CD4-positive, alpha-beta T cell (primary cell): ENCODE results near the gene PPP2R2B. TPM values are rescaled to one million over a fixed set of nuclear protein-coding genes. Genes with fewer than 3 reads are reported as not detected.
A peak's percentile ranks its signal among the peaks of the same experiment; 100 is the strongest.

ENCODE experiments used
- ATAC-seq: fragments of 200-7000 bp; cut with Tn5 transposase; one replicate; pipeline ENCODE4 v1.10.0; 2022; ENCODE audit warnings: mild to moderate bottlenecking; ENCODE audit not compliant: poor library complexity
- CTCF ChIA-PET: fragments of 350-600 bp; sonication (Branson Sonifier 250); formaldehyde crosslinking; loops from one replicate; lab custom pipeline; 2021; ENCODE audit warnings: antibody characterized with exemption, inconsistent platforms; lab: Charles Lee
- POLR2A ChIA-PET: fragments of 350-600 bp; sonication (Branson Sonifier 250); formaldehyde crosslinking; loops from one replicate; lab custom pipeline; 2021; ENCODE audit warnings: antibody characterized with exemption, inconsistent platforms; lab: Charles Lee
- DNase-seq, 14 experiments: peaks; one replicate each; pipeline ENCODE4 v3.0.0-alpha.2; 2013 to 2020; ENCODE audit warnings: mixed read lengths in 2 of 14
- H3K27ac ChIP-seq, 2 donors: one replicate each; pipeline versions ENCODE4 v1.5.1 to v1.7.0; 2013; ENCODE audit warnings: low read length in 2 of 2, low read depth in 1 of 2, mild to moderate bottlenecking in 1 of 2
- H3K27me3 ChIP-seq, 2 experiments: 1 replicate in 1 of 2; 2 replicates in 1 of 2; pipeline versions ENCODE4 v1.6.1 to v1.7.0; 2013; ENCODE audit warnings: low read length in 2 of 2, control low read depth in 1 of 2, mild to moderate bottlenecking in 1 of 2, moderate library complexity in 1 of 2; ENCODE audit not compliant: insufficient read depth in 2 of 2, control insufficient read depth in 1 of 2
- H3K36me3 ChIP-seq: one replicate; pipeline ENCODE4 v1.6.1; 2013; ENCODE audit warnings: low read length, control low read depth; ENCODE audit not compliant: insufficient read depth
- H3K4me1 ChIP-seq: one replicate; pipeline ENCODE4 v1.6.1; 2013; ENCODE audit warnings: low read length, control low read depth; ENCODE audit not compliant: insufficient read depth
- H3K4me3 ChIP-seq: one replicate; pipeline ENCODE4 v1.5.1; 2013; ENCODE audit warnings: mild to moderate bottlenecking, low read length, moderate library complexity
- H3K9me3 ChIP-seq, 2 experiments: 1 replicate in 1 of 2; 2 replicates in 1 of 2; pipeline versions ENCODE4 v1.6.1 to v1.7.0; 2013; ENCODE audit warnings: low read length in 2 of 2, mild to moderate bottlenecking in 2 of 2, control low read depth in 1 of 2, moderate library complexity in 1 of 2; ENCODE audit not compliant: control insufficient read depth in 1 of 2, insufficient read depth in 1 of 2
- H3K27ac Mint-ChIP-seq: one replicate; pipeline ENCODE4 v1.8.0; 2020; ENCODE audit warnings: mixed read lengths
- H3K27me3 Mint-ChIP-seq: one replicate; pipeline ENCODE4 v1.8.0; 2021; ENCODE audit warnings: mixed read lengths
- H3K36me3 Mint-ChIP-seq: one replicate; pipeline ENCODE4 v1.8.0; 2021; ENCODE audit warnings: low read depth, mixed read lengths
- H3K4me1 Mint-ChIP-seq: one replicate; pipeline ENCODE4 v1.8.0; 2021; ENCODE audit warnings: low read depth, mixed read lengths
- H3K4me3 Mint-ChIP-seq: one replicate; pipeline ENCODE4 v1.8.0; 2020; ENCODE audit warnings: mild to moderate bottlenecking, mixed read lengths
- H3K9me3 Mint-ChIP-seq: one replicate; pipeline ENCODE4 v1.8.0; 2020; ENCODE audit warnings: mixed read lengths
- CTCF ChIP-seq: fragments of 200-600 bp; IDR thresholded peaks from one replicate; pipeline ENCODE4 v1.8.0; 2022; ENCODE audit warnings: antibody characterized with exemption, mild to moderate bottlenecking
- intact Hi-C, 2 experiments: fragments of 100-400 bp; cut with DNase I in 1 of 2; cut with micrococcal nuclease in 1 of 2; formaldehyde crosslinking; loops; one replicate each; pipeline versions ENCODE4 v1.15.1 to v1.9.0; 2023 to 2025; cut with DNase I, micrococcal nuclease
- total RNA-seq, 174 experiments: library from RNA in 2 of 174; stranded (reverse) in 2 of 174; gene quantifications; one replicate each; pipeline ENCODE4 v1.2.3 and lab custom pipeline; 2021 to 2026

The PPP2R2B gene
- total RNA-seq, 2 experiments from 2014 or later: 4.1 to 4.2 TPM

DNA sequence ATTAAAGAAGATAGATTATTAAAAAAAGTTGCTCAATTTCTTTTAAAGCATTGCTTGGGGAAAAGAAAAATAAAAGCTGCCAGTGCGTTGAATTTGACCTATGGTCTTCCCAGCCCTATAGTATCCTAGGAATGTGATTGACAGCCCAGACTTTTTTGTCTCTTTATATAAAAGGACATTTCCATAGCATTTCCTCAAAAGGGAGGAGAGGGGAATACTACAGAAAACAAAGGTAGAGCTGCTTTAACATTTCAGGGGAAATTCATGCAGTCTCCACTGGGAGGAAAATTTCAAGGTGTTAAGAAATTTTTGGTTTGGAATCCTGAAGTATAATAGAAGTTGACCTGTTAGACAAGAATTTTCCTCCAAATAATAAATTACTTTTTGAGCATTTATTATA, 344.7 kb downstream of the PPP2R2B start:
- Histone ChIP-seq H3K4me3 (no peak overlapping the region), H3K27me3 (no peaks in the 10 kb centered on the region), H3K36me3 (no peaks in the 10 kb centered on the region), H3K9me3 (no peaks in the 10 kb centered on the region), H3K4me1 (no peaks in the 10 kb centered on the region), H3K27ac (no peak overlapping the region)
- Mint-ChIP-seq H3K36me3 (no peaks in the 10 kb centered on the region), H3K4me3 (no peak overlapping the region), H3K27ac (no peak overlapping the region), H3K4me1 (peaks cover 5% of the 10 kb centered on the region), H3K9me3 (no peaks in the 10 kb centered on the region), H3K27me3 (no peaks in the 10 kb centered on the region)
- ChIA-PET POLR2A (no interaction called here), CTCF (interaction anchor here (0.7 to 1.3 kb wide), 7 partner anchors 8 to 655 kb away, joined by 3 to 18 read pairs (median 4); no protein-coding TSS in a partner anchor)
- no peak for ATAC-seq
- no peak for TF ChIP-seq CTCF
- DNase-seq: no peak
- intact Hi-C loops: loop anchor here (1.0 to 2.0 kb wide), 4 partner anchors 432 to 655 kb away; no protein-coding TSS in a partner anchor

DNA sequence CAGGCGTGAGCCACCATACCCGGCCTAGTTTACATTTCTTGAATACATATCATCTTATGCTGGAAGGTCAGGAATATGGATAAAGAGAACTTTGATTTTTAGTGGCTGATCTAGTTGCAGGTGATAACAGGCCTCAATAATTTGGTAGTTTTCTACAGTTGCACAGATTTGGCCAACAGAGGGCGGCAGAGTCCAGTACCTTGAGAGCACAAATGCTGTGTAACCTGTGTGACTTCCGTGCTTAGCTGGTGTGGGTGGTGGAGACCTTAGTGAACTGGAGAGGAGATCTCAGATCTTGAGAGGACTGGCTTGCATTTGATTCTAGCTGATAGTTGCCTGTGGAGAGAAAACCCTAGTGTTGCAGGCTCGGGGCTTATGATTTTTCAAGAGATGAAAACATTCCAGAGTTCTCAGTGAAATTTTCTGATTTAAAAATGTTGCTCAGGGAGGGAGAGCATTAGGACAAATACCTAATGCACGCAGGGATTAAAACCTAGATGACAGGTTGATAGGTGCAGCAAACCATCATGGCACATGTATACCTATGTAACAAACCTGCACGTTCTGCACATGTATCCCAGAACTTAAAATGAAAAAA, 345.2 kb downstream of the PPP2R2B start:
- intact Hi-C loops: loop anchor here (1.0 to 2.0 kb wide), 4 partner anchors 433 to 655 kb away; no protein-coding TSS in a partner anchor
- TF ChIP-seq CTCF: peak; percentile 78
- H3K27me3 Mint-ChIP-seq: no peaks in the 10 kb centered on the region
- ATAC-seq (peak; percentile 90), DNase-seq (peak; percentile 50 to 82 (median 68))
- peaks cover 5% of the 10 kb centered on the region for H3K4me1 Mint-ChIP-seq
- no peaks in the 10 kb centered on the region for H3K9me3 Mint-ChIP-seq
- Histone ChIP-seq H3K36me3 (no peaks in the 10 kb centered on the region), H3K4me1 (no peaks in the 10 kb centered on the region), H3K27me3 (no peaks in the 10 kb centered on the region), H3K9me3 (no peaks in the 10 kb centered on the region), H3K4me3 (no peak overlapping the region), H3K27ac (no peak overlapping the region)
- no peak overlapping the region for H3K4me3 Mint-ChIP-seq
- ChIA-PET CTCF (interaction anchor here (0.7 to 1.3 kb wide), 7 partner anchors 9 to 656 kb away, joined by 3 to 18 read pairs (median 4); no protein-coding TSS in a partner anchor), POLR2A (no interaction called here)
- H3K27ac Mint-ChIP-seq: no peak overlapping the region
- no peaks in the 10 kb centered on the region for H3K36me3 Mint-ChIP-seq
